Heart left ventricle (tissue), 16 donors: ENCODE measurements around the gene RAX2. TPM values are rescaled to one million over a fixed set of nuclear protein-coding genes. Genes with fewer than 3 reads are reported as not detected.

ENCODE experiments used
- ATAC-seq, 4 donors: fragments of 200-7000 bp; cut with Tn5 transposase; one replicate each; pipeline ENCODE4 v1.9.1; 2020 to 2022; ENCODE audit warnings: moderate library complexity in 4 of 4, mild to moderate bottlenecking in 3 of 4, moderate number of reproducible peaks in 1 of 4
- DNase-seq, 5 donors: peaks; one replicate each; pipeline ENCODE4 v3.0.0-alpha.2; 2020
- H3K27ac ChIP-seq, 12 donors: fragments of 200-600 bp; sonication (generic) in 4 of 12; one replicate each; pipeline versions ENCODE4 v1.5.0 to v1.8.0; 2016 to 2022; ENCODE audit warnings: mild to moderate bottlenecking in 2 of 12
- H3K27me3 ChIP-seq, 9 donors: fragments of 200-600 bp; sonication (generic) in 2 of 9; one replicate each; pipeline versions ENCODE4 v1.5.1 to v1.8.0; 2016 to 2022; ENCODE audit warnings: mild to moderate bottlenecking in 3 of 9
- H3K36me3 ChIP-seq, 9 donors: fragments of 200-600 bp; sonication (generic) in 2 of 9; one replicate each; pipeline versions ENCODE4 v1.5.0 to v1.8.0; 2018 to 2022; ENCODE audit warnings: mild to moderate bottlenecking in 2 of 9
- H3K4me1 ChIP-seq, 12 donors: fragments of 200-600 bp; sonication (generic) in 4 of 12; one replicate each; pipeline versions ENCODE4 v1.5.0 to v1.8.0; 2016 to 2022; ENCODE audit warnings: mild to moderate bottlenecking in 3 of 12
- H3K4me3 ChIP-seq, 12 donors: fragments of 200-600 bp; sonication (generic) in 4 of 12; one replicate each; pipeline versions ENCODE4 v1.5.0 to v1.8.0; 2017 to 2022; ENCODE audit warnings: mild to moderate bottlenecking in 9 of 12, moderate library complexity in 4 of 12
- H3K9me3 ChIP-seq, 12 donors: fragments of 200-600 bp; sonication (generic) in 4 of 12; one replicate each; pipeline versions ENCODE4 v1.5.0 to v1.8.0; 2016 to 2022; ENCODE audit warnings: mild to moderate bottlenecking in 1 of 12
- POLR2A ChIP-seq, 2 donors: fragments of 450-650 bp; IDR thresholded peaks; one replicate each; pipeline ENCODE4 v1.6.1; 2017; ENCODE audit warnings: antibody characterized with exemption in 2 of 2, mild to moderate bottlenecking in 2 of 2, moderate library complexity in 2 of 2
- WGBS, 4 donors: extraction: QIAGEN DNeasy Blood & Tissue Kit in 2 of 4; methylation state at CpG; one replicate each; pipeline versions ENCODE4 v1.1.5 to v1.1.7; 2013 to 2018; 5-methylcytosine and 5-hydroxymethylcytosine counted together
- intact Hi-C, 10 donors: fragments of 100-400 bp; cut with DNase I; formaldehyde crosslinking; loops; one replicate each; pipeline versions ENCODE4 v1.11.1 to v1.14.2; 2022
- polyA plus RNA-seq, 2 donors: library from polyadenylated mRNA; stranded (reverse); fragments of 200-250 nt; gene quantifications; one replicate each; pipeline ENCODE4 v1.2.3, GENCODE V29; 2013
- total RNA-seq, 9 donors: library from RNA; depleted of rRNA in 2 of 9; stranded (reverse); fragments of >200 nt in 2 of 9; fragmentation: NEBNext Ultra II Directional in 3 of 9; extraction: Animal tissue kit (Norgen Biotek cat#: 25700) in 3 of 9; gene quantifications; one replicate each; pipeline versions ENCODE4 v1.1.0 to v1.2.4, GENCODE V29; 2016 to 2023
- donor health status: ischemic (EF 13 %, LVEDD 7.1; RV severe dilation, severe dysfunction).
- donor health status: healthy with polysubstance abuse.
- donor health status: DM: no; HTN: yes; CAD: no.
- donor health status: DM: no; HTN: no; CAD: no.
- donor health status: ischemic (EF 25% LVEDD 6.9; RV normal size, moderate dysfunction).
- donor health status: ischemic (EF 25% LVEDD 5.7; RV mildly dilated, moderate dysfunction).
- donor health status: healthy.
- donor health status: DM: yes; HTN: yes; CAD: no.
- donor health status: ischemic (EF 35%, LVEDD 5.7; RV mildly dilated, moderate dysfunction).
- donor health status: nonischemic (EF 11% LVEDD 7.7; RV severe dilation, severe dysfunction).
- donor health status: DM: yes; HTN: yes; CAD: no.
- donor health status: PGD.
- donor health status: ischemic (EF 29% LVEDD 5.4; RV normal size, mild dysfunction).
- donor health status: nonischemic (EF 23%, LVEDD 6.1; RV moderate dilation, normal function).

RAX2 gene
- total and polyA plus RNA-seq, 11 donors: not detected

DNA sequence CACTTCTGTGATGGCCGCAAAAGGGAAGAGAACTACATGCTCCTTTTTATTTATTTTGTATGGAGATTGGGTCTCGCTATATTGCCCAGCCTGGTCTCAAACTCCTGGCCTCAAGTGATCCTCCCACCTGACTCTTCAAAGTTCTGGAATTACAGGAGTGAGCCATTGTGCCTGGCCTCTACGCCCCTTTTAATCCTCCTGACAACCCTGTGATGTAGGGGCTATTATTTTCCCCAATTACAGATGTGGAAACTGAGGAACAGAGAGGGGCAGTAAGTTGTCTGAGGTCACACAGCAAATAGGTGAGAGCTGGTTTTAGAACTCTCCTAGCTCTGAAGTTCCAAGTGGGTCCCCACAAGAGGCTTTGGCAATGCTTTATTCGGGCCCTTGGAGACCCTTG, 52.2 kb downstream of the RAX2 start:
- H3K27me3 ChIP-seq: peaks cover 31 to 61% (median 44%) of the 10 kb centered on the region in 9 donors

More for the DNA sequence above, 52.2 kb downstream of the RAX2 start:
- Histone ChIP-seq H3K9me3 (no peaks in the 10 kb centered on the region), H3K4me3 (no peak overlapping the region), H3K4me1 (peaks cover 0 to 22% (median 8%) of the 10 kb centered on the region in 12 donors), H3K27ac (no peak overlapping the region), H3K36me3 (no peaks in the 10 kb centered on the region)
- no peak for ATAC-seq
- 87 to 92% (median 88%) methylated on average over 4 of the region's 4 CpGs for WGBS, 4 donors
- intact Hi-C loops: loop anchor here in 1 of 10 donors (10.0 kb wide), 1 partner anchor 165 kb away; the partner anchor contains the start of gene MFSD12
- no peak for DNase-seq
- TF ChIP-seq POLR2A (IDR thresholded peaks at IDR 0.05): no peak

Other genes starting within 250 kb of the RAX2 start
- gene TEKTIP1, start 233.1 kb downstream of the RAX2 start, total RNA-seq: 1 to 10 TPM in 3 of 9 donors, under 1 TPM in 3, not detected in 3; 0.63 to 1.8 (median 0.93) TPM
- not detected for gene TEKTIP1, start 233.1 kb downstream of the RAX2 start, polyA plus RNA-seq
- gene MFSD12, start 214.6 kb downstream of the RAX2 start, total RNA-seq: 10 to 100 TPM; 15.7 to 62.8 (median 23.4) TPM
- 10 to 100 TPM; 19.0 to 51.8 TPM for gene MFSD12, start 214.6 kb downstream of the RAX2 start, polyA plus RNA-seq
- 10 to 100 TPM; 24.8 to 65.6 (median 35.4) TPM for gene HMG20B, start 199.3 kb downstream of the RAX2 start, total RNA-seq
- 10 to 100 TPM; 48.8 to 68.6 TPM for gene HMG20B, start 199.3 kb downstream of the RAX2 start, polyA plus RNA-seq
- 1 to 10 TPM in 8 of 9 donors, under 1 TPM in 1; 1.00 to 3.3 (median 2.1) TPM for gene GIPC3, start 186.8 kb downstream of the RAX2 start, total RNA-seq
- 1 to 10 TPM; 1.2 TPM for gene GIPC3, start 186.8 kb downstream of the RAX2 start, polyA plus RNA-seq
- 1 to 10 TPM; 2.4 to 5.1 (median 2.9) TPM for gene TBXA2R, start 165.4 kb downstream of the RAX2 start, total RNA-seq
- gene TBXA2R, start 165.4 kb downstream of the RAX2 start, polyA plus RNA-seq: 1 to 10 TPM; 1.9 to 2.2 TPM
- 10 to 100 TPM in 8 of 9 donors, 1 to 10 TPM in 1; 9.8 to 23.4 (median 14.1) TPM for gene CACTIN, start 145.4 kb downstream of the RAX2 start, total RNA-seq
- 10 to 100 TPM; 11.9 to 20.4 TPM for gene CACTIN, start 145.4 kb downstream of the RAX2 start, polyA plus RNA-seq
- gene PIP5K1C, start 71.8 kb downstream of the RAX2 start, total RNA-seq: 10 to 100 TPM; 27.8 to 56.6 (median 38.2) TPM
- gene PIP5K1C, start 71.8 kb downstream of the RAX2 start, polyA plus RNA-seq: 10 to 100 TPM; 23.9 to 31.0 TPM
- under 1 TPM in 2 of 9 donors, not detected in 7; 0.41 to 0.48 TPM for gene TJP3, start 63.8 kb downstream of the RAX2 start, total RNA-seq
- under 1 TPM in 1 of 2 donors, not detected in 1; 0.06 TPM for gene TJP3, start 63.8 kb downstream of the RAX2 start, polyA plus RNA-seq
- 10 to 100 TPM in 6 of 9 donors, 1 to 10 TPM in 3; 8.8 to 28.7 (median 13.8) TPM for gene APBA3, start 10.5 kb downstream of the RAX2 start, total RNA-seq
- 10 to 100 TPM; 11.6 to 22.1 TPM for gene APBA3, start 10.5 kb downstream of the RAX2 start, polyA plus RNA-seq
- 10 to 100 TPM; 58.9 to 96.9 (median 69.1) TPM for gene MRPL54, start 9.5 kb downstream of the RAX2 start, total RNA-seq
- 100 to 1,000 TPM in 1 of 2 donors, 10 to 100 TPM in 1; 76.8 to 153 TPM for gene MRPL54, start 9.5 kb downstream of the RAX2 start, polyA plus RNA-seq
- gene MATK, start 14.2 kb upstream of the RAX2 start, total RNA-seq: 1 to 10 TPM in 4 of 9 donors, under 1 TPM in 5; 0.20 to 8.9 (median 0.70) TPM
- gene MATK, start 14.2 kb upstream of the RAX2 start, polyA plus RNA-seq: under 1 TPM; 0.57 to 1.00 TPM
- gene ZFR2, start 96.8 kb upstream of the RAX2 start, total RNA-seq: under 1 TPM in 1 of 9 donors, not detected in 8; 0.16 TPM
- gene ZFR2, start 96.8 kb upstream of the RAX2 start, polyA plus RNA-seq: under 1 TPM in 1 of 2 donors, not detected in 1; 0.08 TPM
- gene ATCAY, start 108.5 kb upstream of the RAX2 start, total RNA-seq: not detected
- not detected for gene ATCAY, start 108.5 kb upstream of the RAX2 start, polyA plus RNA-seq
- gene NMRK2, start 160.8 kb upstream of the RAX2 start, total RNA-seq: 1,000 to 10,000 TPM in 3 of 9 donors, 100 to 1,000 TPM in 6; 347 to 2,001 (median 606) TPM
- 1,000 to 10,000 TPM in 1 of 2 donors, 100 to 1,000 TPM in 1; 649 to 1,244 TPM for gene NMRK2, start 160.8 kb upstream of the RAX2 start, polyA plus RNA-seq
- gene DAPK3, start 198.9 kb upstream of the RAX2 start, total RNA-seq: 100 to 1,000 TPM in 4 of 9 donors, 10 to 100 TPM in 5; 70.6 to 200 (median 97.4) TPM
- 100 to 1,000 TPM; 160 to 252 TPM for gene DAPK3, start 198.9 kb upstream of the RAX2 start, polyA plus RNA-seq
- gene EEF2, start 213.2 kb upstream of the RAX2 start, total RNA-seq: 1,000 to 10,000 TPM; 1,373 to 2,686 (median 2,215) TPM
- 1,000 to 10,000 TPM in 1 of 2 donors, 100 to 1,000 TPM in 1; 846 to 1,944 TPM for gene EEF2, start 213.2 kb upstream of the RAX2 start, polyA plus RNA-seq
- 10 to 100 TPM; 12.5 to 19.1 (median 15.3) TPM for gene PIAS4, start 235.5 kb upstream of the RAX2 start, total RNA-seq
- gene PIAS4, start 235.5 kb upstream of the RAX2 start, polyA plus RNA-seq: 10 to 100 TPM; 12.3 to 15.4 TPM